HG02870 (cell line): ENCODE measurements around the gene DMD.
"Not testable (repeated sequence)": the region's sequence is repeated elsewhere in the genome, so short reads cannot be mapped to it uniquely, and the experiment has no call there.

Experiments used
- ATAC-seq: cut with Tn5 transposase; IDR thresholded peaks from one replicate; pipeline ENCODE4 v1.9.1; 2021; ENCODE audit warnings: mild to moderate bottlenecking, moderate library complexity; ENCODE audit not compliant: unreplicated experiment

Gene DMD

GRCh38 chrX:31653422-31653821 lies 1557.9 kb downstream of the DMD start:
- no peak for ATAC-seq

GRCh38 chrX:31652650-31653049 lies 1558.7 kb downstream of the DMD start:
- no peak for ATAC-seq

GRCh38 chrX:31649201-31649600 lies 1562.1 kb downstream of the DMD start:
- no peak for ATAC-seq

- no peak for ATAC-seq
Observed at GRCh38 chrX:31633349-31633748, 1578.0 kb downstream of the DMD start.

GRCh38 chrX:31629195-31629594 lies 1582.2 kb downstream of the DMD start:
- ATAC-seq: no peak

- ATAC-seq: no peak
Observed at GRCh38 chrX:31609130-31609529, 1602.2 kb downstream of the DMD start.

GRCh38 chrX:31608638-31609037 lies 1602.7 kb downstream of the DMD start:
- no peak for ATAC-seq

- ATAC-seq: no peak
Observed at GRCh38 chrX:31606771-31607170, 1604.6 kb downstream of the DMD start.

- peak; percentile 89 for ATAC-seq
Observed at GRCh38 chrX:31604629-31605221, 1606.6 kb downstream of the DMD start.

GRCh38 chrX:31603411-31604120 lies 1607.8 kb downstream of the DMD start:
- no peak for ATAC-seq

GRCh38 chrX:31600823-31601222 lies 1610.5 kb downstream of the DMD start:
- no peak for ATAC-seq

GRCh38 chrX:31593353-31593752 lies 1618.0 kb downstream of the DMD start:
- ATAC-seq: no peak

- ATAC-seq: no peak
Observed at GRCh38 chrX:31591355-31591754, 1620.0 kb downstream of the DMD start.

GRCh38 chrX:31590581-31591114 lies 1620.7 kb downstream of the DMD start:
- no peak for ATAC-seq

- no peak for ATAC-seq
Observed at GRCh38 chrX:31589503-31589902, 1621.8 kb downstream of the DMD start.

- ATAC-seq: no peak
Observed at GRCh38 chrX:31588355-31588754, 1623.0 kb downstream of the DMD start.

- not testable (repeated sequence) for ATAC-seq
Observed at GRCh38 chrX:31583892-31584291, 1627.5 kb downstream of the DMD start.

GRCh38 chrX:31580726-31581125 lies 1630.6 kb downstream of the DMD start:
- ATAC-seq: no peak

GRCh38 chrX:31580227-31580626 lies 1631.1 kb downstream of the DMD start:
- no peak for ATAC-seq

- no peak for ATAC-seq
Observed at GRCh38 chrX:31572360-31572759, 1639.0 kb downstream of the DMD start.

GRCh38 chrX:31570658-31571057 lies 1640.7 kb downstream of the DMD start:
- no peak for ATAC-seq

GRCh38 chrX:31563792-31564191 lies 1647.6 kb downstream of the DMD start:
- ATAC-seq: no peak
